SK-N-SH (cell line): Measurements from ENCODE around the gene TMPRSS13. TPM values are rescaled to one million over a fixed set of nuclear protein-coding genes. Genes with fewer than 3 reads are reported as not detected.

ENCODE experiments used
- CTCF ChIA-PET: fragments of 300-600, 350-600 bp; formaldehyde crosslinking; extraction: SDS; loops from one replicate; lab custom pipeline; 2021; lab: Yijun Ruan, JAX
- POLR2A ChIA-PET: fragments of 350-600 bp; sonication (Branson Sonifier 250); formaldehyde crosslinking; extraction: SDS; loops from one replicate; lab custom pipeline; 2020; ENCODE audit warnings: antibody characterized with exemption, inconsistent platforms; lab: Yijun Ruan, JAX
- DNase-seq: peaks from one replicate; pipeline ENCODE4 v3.0.0; 2012
- H2AFZ ChIP-seq: fragments of 200-600 bp; sonication (generic); 2 replicates; pipeline ENCODE4 v1.8.1; 2016; ENCODE audit warnings: antibody characterized with exemption, mild to moderate bottlenecking, low read depth
- H3F3A ChIP-seq: fragments of 200-600 bp; sonication (generic); replicated peaks from 2 replicates; pipeline ENCODE3; 2016; ENCODE audit warnings: antibody characterized with exemption, mild to moderate bottlenecking; ENCODE audit not compliant: insufficient read depth
- H3K27ac ChIP-seq, 2 experiments: fragments of 200-500 bp in 1 of 2; fragments of 200-600 bp in 1 of 2; sonication (Bioruptor generic) in 1 of 2; sonication (generic), shearing (Covaris generic) in 1 of 2; 2 replicates each; pipeline versions ENCODE4 v1.5.1 to v1.6.1; 2014 to 2016; ENCODE audit warnings: low read depth in 2 of 2, inconsistent platforms in 1 of 2, low read length in 1 of 2, mild to moderate bottlenecking in 1 of 2, mixed read lengths in 1 of 2
- H3K27me3 ChIP-seq: fragments of 200-600 bp; sonication (generic), shearing (Covaris generic); 2 replicates; pipeline ENCODE4 v1.6.1; 2016; ENCODE audit warnings: mixed run types; ENCODE audit not compliant: insufficient read depth
- H3K36me3 ChIP-seq, 2 experiments: fragments of 200-500 bp in 1 of 2; fragments of 200-600 bp in 1 of 2; sonication (Bioruptor generic) in 1 of 2; sonication (generic) in 1 of 2; replicated peaks in 1 of 2; 2 replicates each; pipeline versions ENCODE3 to v1.5.1; 2014 to 2016; ENCODE audit warnings: low read length in 1 of 2, mild to moderate bottlenecking in 1 of 2; ENCODE audit not compliant: insufficient read depth in 2 of 2, control insufficient read depth in 1 of 2
- H3K4me1 ChIP-seq, 2 experiments: fragments of 200-500 bp in 1 of 2; fragments of 200-600 bp in 1 of 2; sonication (Bioruptor generic) in 1 of 2; sonication (generic), shearing (Covaris generic) in 1 of 2; 2 replicates each; pipeline versions ENCODE4 v1.5.1 to v1.6.1; 2014 to 2016; ENCODE audit warnings: low read depth in 1 of 2, low read length in 1 of 2, mixed run types in 1 of 2; ENCODE audit not compliant: insufficient read depth in 2 of 2, control insufficient read depth in 1 of 2
- H3K4me2 ChIP-seq: fragments of 200-600 bp; sonication (generic), shearing (Covaris generic); 2 replicates; pipeline ENCODE4 v1.6.1; 2017; ENCODE audit warnings: mixed run types
- H3K4me3 ChIP-seq, 2 experiments: fragments of 200-500 bp in 1 of 2; fragments of 200-600 bp in 1 of 2; sonication (Bioruptor generic) in 1 of 2; sonication (generic), shearing (Covaris generic) in 1 of 2; 2 replicates each; pipeline versions ENCODE4 v1.5.1 to v1.8.1; 2014 to 2016; ENCODE audit warnings: low read depth in 2 of 2, inconsistent platforms in 1 of 2, low read length in 1 of 2, mild to moderate bottlenecking in 1 of 2, mixed read lengths in 1 of 2, moderate library complexity in 1 of 2
- H3K79me2 ChIP-seq: fragments of 200-600 bp; sonication (generic); 2 replicates; pipeline ENCODE4 v1.8.1; 2017; ENCODE audit warnings: mild to moderate bottlenecking; ENCODE audit not compliant: insufficient read depth
- H3K9ac ChIP-seq: fragments of 200-600 bp; sonication (generic); 2 replicates; pipeline ENCODE4 v1.6.1; 2017; ENCODE audit warnings: mixed run types
- H3K9me2 ChIP-seq: fragments of 200-600 bp; sonication (generic); 2 replicates; pipeline ENCODE4 v1.6.1; 2017; ENCODE audit warnings: mixed run types
- H3K9me3 ChIP-seq: fragments of 200-600 bp; sonication (generic); 2 replicates; pipeline ENCODE4 v1.6.1; 2017; ENCODE audit warnings: mixed run types, mild to moderate bottlenecking, moderate library complexity
- H4K20me1 ChIP-seq: fragments of 200-600 bp; sonication (generic); 2 replicates; pipeline ENCODE4 v1.6.1; 2017; ENCODE audit warnings: mild to moderate bottlenecking, mixed run types; ENCODE audit not compliant: insufficient read depth
- ELF1 ChIP-seq: IDR thresholded peaks from 2 replicates; pipeline ENCODE4 v1.4.0; 2012
- FOSL2 ChIP-seq: IDR thresholded peaks from 2 replicates; pipeline ENCODE4 v1.4.0; 2012; ENCODE audit warnings: low read depth, mild to moderate bottlenecking, moderate library complexity, borderline replicate concordance
- FOXJ3 ChIP-seq: sonication (generic); formaldehyde crosslinking; IDR thresholded peaks from 2 replicates; pipeline ENCODE4 v1.5.1; 2020; ENCODE audit warnings: mild to moderate bottlenecking, missing genetic modification reagents
- GABPA ChIP-seq: IDR thresholded peaks from 2 replicates; pipeline ENCODE4 v1.4.0; 2012; ENCODE audit warnings: low read depth, mild to moderate bottlenecking
- IRF3 ChIP-seq: fragments of 150-350 bp; IDR thresholded peaks from 2 replicates; pipeline ENCODE4 v1.6.1; 2016; ENCODE audit warnings: mild to moderate bottlenecking, low read depth, low read length
- JUND ChIP-seq: IDR thresholded peaks from 2 replicates; pipeline ENCODE4 v1.4.0; 2012
- MEF2A ChIP-seq: IDR thresholded peaks from 2 replicates; pipeline ENCODE4 v1.4.0; 2012; ENCODE audit warnings: low read depth, borderline replicate concordance
- PBX3 ChIP-seq: IDR thresholded peaks from 2 replicates; pipeline ENCODE4; 2012
- RFX5 ChIP-seq: IDR thresholded peaks from 2 replicates; pipeline ENCODE4 v1.6.1; 2012; ENCODE audit warnings: mild to moderate bottlenecking, improper control_type of control experiment, low read length
- RXRA ChIP-seq: IDR thresholded peaks from 2 replicates; pipeline ENCODE4 v1.4.0; 2012; ENCODE audit warnings: low read depth, mild to moderate bottlenecking, borderline replicate concordance
- SIN3A ChIP-seq: IDR thresholded peaks from 2 replicates; pipeline ENCODE4 v1.6.1; 2012; ENCODE audit warnings: low read depth, mild to moderate bottlenecking, low read length, moderate library complexity, borderline replicate concordance
- SMC3 ChIP-seq: IDR thresholded peaks from 2 replicates; pipeline ENCODE4 v1.6.1; 2012; ENCODE audit warnings: low read depth, low read length, improper control_type of control experiment
- WGBS: methylation state at CpG from one replicate; pipeline ENCODE4 v1.1.6; 2017; ENCODE audit warnings: low lambda C conversion rate; 5-methylcytosine and 5-hydroxymethylcytosine counted together
- polyA plus RNA-seq, 3 experiments: library from polyadenylated mRNA; depleted of rRNA; stranded (reverse); fragments of >200 nt; gene quantifications; 2 replicates each; pipeline ENCODE4 v1.2.3, GENCODE V29; 2012
- TF ChIP-seq, protein P1 (sequence below): fragments of 150-350 bp; IDR thresholded peaks from 2 replicates; pipeline ENCODE4 v1.6.1; 2017; ENCODE audit warnings: antibody characterized with exemption, low read length, low read depth, borderline replicate concordance
- TF ChIP-seq, protein P2 (sequence below): IDR thresholded peaks from 2 replicates; pipeline ENCODE4 v1.4.0; 2012; ENCODE audit warnings: low read depth, borderline replicate concordance
- TF ChIP-seq, protein P3 (sequence below): IDR thresholded peaks from 2 replicates; pipeline ENCODE4 v1.6.1; 2012; ENCODE audit warnings: mild to moderate bottlenecking, low read depth, low read length, moderate library complexity

TMPRSS13 gene
- polyA plus RNA-seq, 1 of the 3 experiments (the other 2 are of a cell fraction) = not detected

DNA sequence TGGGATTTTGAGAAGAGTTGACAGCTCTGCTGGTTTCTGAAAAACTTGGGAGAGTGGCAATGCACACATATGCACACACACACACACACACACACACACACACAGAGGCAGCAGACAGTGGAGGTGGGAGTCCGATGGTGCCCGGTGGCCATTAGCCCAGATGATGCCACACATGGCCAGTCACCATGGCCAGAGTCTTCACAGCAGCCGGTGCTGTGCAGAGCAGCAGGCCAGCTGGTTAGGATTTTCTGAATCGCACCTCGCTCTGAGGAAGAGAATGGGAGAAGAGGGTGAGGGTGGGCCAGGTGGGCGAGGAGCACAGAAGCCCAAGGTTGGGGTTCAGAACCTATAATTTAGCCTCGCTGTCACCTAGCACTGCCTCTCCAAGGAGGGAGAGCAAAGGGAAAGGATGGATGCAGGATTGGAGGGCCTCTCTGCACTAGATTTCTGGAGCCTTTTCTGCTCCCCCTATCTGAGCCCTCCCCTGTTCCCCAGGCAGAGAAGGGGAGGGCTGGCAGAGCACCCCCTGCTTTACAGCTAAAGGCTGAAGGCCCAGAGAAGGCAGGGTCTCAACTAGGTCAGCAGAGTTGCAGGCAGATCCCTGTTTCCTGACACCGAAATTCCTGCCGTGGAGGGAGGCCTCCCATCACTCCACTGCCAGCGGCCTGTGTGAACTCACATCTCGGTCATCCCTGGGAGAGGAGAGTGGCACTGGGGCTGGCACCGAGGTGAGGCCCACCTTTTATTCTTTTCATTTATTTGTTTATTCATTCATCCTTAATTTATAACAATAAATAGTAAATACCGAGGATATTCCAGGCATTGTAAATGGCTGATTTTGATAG is 27.0 kb downstream of the TMPRSS13 start:
- H3K4me3 ChIP-seq = no peak overlapping the region
- no peak overlapping the region for H3K9ac ChIP-seq
- no peak for TF ChIP-seq GABPA
- TF ChIP-seq, protein P1, sequence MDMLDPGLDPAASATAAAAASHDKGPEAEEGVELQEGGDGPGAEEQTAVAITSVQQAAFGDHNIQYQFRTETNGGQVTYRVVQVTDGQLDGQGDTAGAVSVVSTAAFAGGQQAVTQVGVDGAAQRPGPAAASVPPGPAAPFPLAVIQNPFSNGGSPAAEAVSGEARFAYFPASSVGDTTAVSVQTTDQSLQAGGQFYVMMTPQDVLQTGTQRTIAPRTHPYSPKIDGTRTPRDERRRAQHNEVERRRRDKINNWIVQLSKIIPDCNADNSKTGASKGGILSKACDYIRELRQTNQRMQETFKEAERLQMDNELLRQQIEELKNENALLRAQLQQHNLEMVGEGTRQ = no peak
- TF ChIP-seq SIN3A = no peak
- TF ChIP-seq RXRA = no peak
- no peak for TF ChIP-seq ELF1
- TF ChIP-seq SMC3 = no peak
- TF ChIP-seq PBX3 = no peak
- H3K36me3 ChIP-seq = no peaks in the 10 kb centered on the region
- H3K9me2 ChIP-seq = no peaks in the 10 kb centered on the region
- peaks cover 16% of the 10 kb centered on the region; the same call in 1 of the 2 replicates for H3K27me3 ChIP-seq
- H3K4me1 ChIP-seq = peaks cover 0 to 1% of the 10 kb centered on the region in 2 experiments; a peak in 1 of 4 replicates
- ChIA-PET POLR2A (no interaction called here), CTCF (interaction anchor here (0.9 to 2.9 kb wide), 5 partner anchors 27 to 59 kb away, joined by 3 to 23 read pairs (median 4); no protein-coding TSS in a partner anchor)
- DNase-seq = no peak
- no peaks in the 10 kb centered on the region for H3K9me3 ChIP-seq
- H2AFZ ChIP-seq = no peak overlapping the region
- no peaks in the 10 kb centered on the region for H4K20me1 ChIP-seq
- no peaks in the 10 kb centered on the region for H3K79me2 ChIP-seq
- no peaks in the 10 kb centered on the region for H3F3A ChIP-seq
- no peak overlapping the region for H3K27ac ChIP-seq
- H3K4me2 ChIP-seq = no peak overlapping the region
- WGBS = 56% methylated on average over 13 of the region's 13 CpGs

- Histone ChIP-seq H4K20me1 (no peaks in the 10 kb centered on the region), H3K27ac (no peak overlapping the region), H3K4me1 (no peaks in the 10 kb centered on the region; a peak in 1 of 4 replicates), H3K27me3 (peaks cover 16% of the 10 kb centered on the region; the same call in 1 of the 2 replicates), H3K9me2 (no peaks in the 10 kb centered on the region), H3K4me2 (no peak overlapping the region), H3K79me2 (no peaks in the 10 kb centered on the region), H3F3A (no peaks in the 10 kb centered on the region), H3K9ac (no peak overlapping the region), H3K9me3 (no peaks in the 10 kb centered on the region), H3K4me3 (no peak overlapping the region), H3K36me3 (no peaks in the 10 kb centered on the region), H2AFZ (no peak overlapping the region)
- CTCF ChIA-PET = interaction anchor here (0.9 to 2.0 kb wide), 3 partner anchors 26 to 58 kb away, joined by 3 to 10 read pairs (median 3); no protein-coding TSS in a partner anchor
- DNase-seq = no peak
- WGBS = 66% methylated on average over 7 of the region's 9 CpGs
- POLR2A ChIA-PET = no interaction called here
- no peak for TF ChIP-seq FOXJ3 (CRISPR knock-in tag)
- TF ChIP-seq FOSL2 = no peak
- TF ChIP-seq, protein P2, sequence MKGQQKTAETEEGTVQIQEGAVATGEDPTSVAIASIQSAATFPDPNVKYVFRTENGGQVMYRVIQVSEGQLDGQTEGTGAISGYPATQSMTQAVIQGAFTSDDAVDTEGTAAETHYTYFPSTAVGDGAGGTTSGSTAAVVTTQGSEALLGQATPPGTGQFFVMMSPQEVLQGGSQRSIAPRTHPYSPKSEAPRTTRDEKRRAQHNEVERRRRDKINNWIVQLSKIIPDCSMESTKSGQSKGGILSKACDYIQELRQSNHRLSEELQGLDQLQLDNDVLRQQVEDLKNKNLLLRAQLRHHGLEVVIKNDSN = no peak
- no peak for TF ChIP-seq IRF3
- no peak for TF ChIP-seq MEF2A
- TF ChIP-seq, protein P1 = no peak
- no peak for TF ChIP-seq SIN3A
- TF ChIP-seq RFX5 = no peak
- no peak for TF ChIP-seq JUND
- TF ChIP-seq, protein P3, sequence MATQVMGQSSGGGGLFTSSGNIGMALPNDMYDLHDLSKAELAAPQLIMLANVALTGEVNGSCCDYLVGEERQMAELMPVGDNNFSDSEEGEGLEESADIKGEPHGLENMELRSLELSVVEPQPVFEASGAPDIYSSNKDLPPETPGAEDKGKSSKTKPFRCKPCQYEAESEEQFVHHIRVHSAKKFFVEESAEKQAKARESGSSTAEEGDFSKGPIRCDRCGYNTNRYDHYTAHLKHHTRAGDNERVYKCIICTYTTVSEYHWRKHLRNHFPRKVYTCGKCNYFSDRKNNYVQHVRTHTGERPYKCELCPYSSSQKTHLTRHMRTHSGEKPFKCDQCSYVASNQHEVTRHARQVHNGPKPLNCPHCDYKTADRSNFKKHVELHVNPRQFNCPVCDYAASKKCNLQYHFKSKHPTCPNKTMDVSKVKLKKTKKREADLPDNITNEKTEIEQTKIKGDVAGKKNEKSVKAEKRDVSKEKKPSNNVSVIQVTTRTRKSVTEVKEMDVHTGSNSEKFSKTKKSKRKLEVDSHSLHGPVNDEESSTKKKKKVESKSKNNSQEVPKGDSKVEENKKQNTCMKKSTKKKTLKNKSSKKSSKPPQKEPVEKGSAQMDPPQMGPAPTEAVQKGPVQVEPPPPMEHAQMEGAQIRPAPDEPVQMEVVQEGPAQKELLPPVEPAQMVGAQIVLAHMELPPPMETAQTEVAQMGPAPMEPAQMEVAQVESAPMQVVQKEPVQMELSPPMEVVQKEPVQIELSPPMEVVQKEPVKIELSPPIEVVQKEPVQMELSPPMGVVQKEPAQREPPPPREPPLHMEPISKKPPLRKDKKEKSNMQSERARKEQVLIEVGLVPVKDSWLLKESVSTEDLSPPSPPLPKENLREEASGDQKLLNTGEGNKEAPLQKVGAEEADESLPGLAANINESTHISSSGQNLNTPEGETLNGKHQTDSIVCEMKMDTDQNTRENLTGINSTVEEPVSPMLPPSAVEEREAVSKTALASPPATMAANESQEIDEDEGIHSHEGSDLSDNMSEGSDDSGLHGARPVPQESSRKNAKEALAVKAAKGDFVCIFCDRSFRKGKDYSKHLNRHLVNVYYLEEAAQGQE = no peak
Measured at GRCh38 chr11:117901601-117902000, 27.6 kb downstream of the TMPRSS13 start.
